ENCODE results near the gene ACTN2.

Gene ACTN2

GRCh38 chr1:236809148-236809547 lies 122.8 kb downstream of the ACTN2 start:
- Histone ChIP-seq H3K27me3 (ENCODE audit: low read depth, low read length) (no peaks in the 10 kb centered on the region), H3K79me2 (ENCODE audit: low read length) (peaks cover 11% of the 10 kb centered on the region; the same call in 1 of the 2 replicates), H3K4me2 (ENCODE audit: low read length) (no peak overlapping the region), H3K4me1 (ENCODE audit: low read length) (no peaks in the 10 kb centered on the region), H3K27ac (ENCODE audit: low read length) (no peak overlapping the region), H3K9me3 (ENCODE audit: insufficient read depth, low read length) (no peaks in the 10 kb centered on the region), H3K9ac (ENCODE audit: low read length) (no peak overlapping the region), H4K20me1 (ENCODE audit: insufficient read depth, low read length) (0 out of 2 replicates have a peak, but pooled peaks cover 4% of the 10 kb centered on the region), H2AFZ (ENCODE audit: low read depth, low read length) (no peak overlapping the region), H3K36me3 (replicated peaks; ENCODE audit: low read depth, low read length) (peaks cover 63% of the 10 kb centered on the region), H3K4me3 (ENCODE audit: low read length) (no peak overlapping the region)
- TF ChIP-seq EZH2phosphoT487 (IDR thresholded peaks at IDR 0.05; ENCODE audit: low read depth), result no peak
- TF ChIP-seq CTCF (IDR thresholded peaks at IDR 0.05; ENCODE audit: low read depth, low read length), result no peak

- Histone ChIP-seq H3K9me3 (ENCODE audit: insufficient read depth, low read length) (no peaks in the 10 kb centered on the region), H3K27ac (ENCODE audit: low read length) (no peak overlapping the region), H3K36me3 (replicated peaks; ENCODE audit: low read depth, low read length) (peaks cover 70% of the 10 kb centered on the region), H3K4me2 (ENCODE audit: low read length) (no peak overlapping the region), H3K27me3 (ENCODE audit: low read depth, low read length) (no peaks in the 10 kb centered on the region), H4K20me1 (ENCODE audit: insufficient read depth, low read length) (0 out of 2 replicates have a peak, but pooled peaks cover 3% of the 10 kb centered on the region), H3K4me3 (ENCODE audit: low read length) (no peak overlapping the region), H3K9ac (ENCODE audit: low read length) (no peak overlapping the region), H3K4me1 (ENCODE audit: low read length) (no peaks in the 10 kb centered on the region), H2AFZ (ENCODE audit: low read depth, low read length) (no peak overlapping the region), H3K79me2 (ENCODE audit: low read length) (peaks cover 10% of the 10 kb centered on the region; the same call in 1 of the 2 replicates)
- TF ChIP-seq EZH2phosphoT487 (IDR thresholded peaks at IDR 0.05; ENCODE audit: low read depth) (no peak), CTCF (IDR thresholded peaks at IDR 0.05; ENCODE audit: low read depth, low read length) (no peak)
Measured at GRCh38 chr1:236810018-236810417, 123.7 kb downstream of the ACTN2 start.

- Histone ChIP-seq H3K4me2 (ENCODE audit: low read length) (no peak overlapping the region), H3K9me3 (ENCODE audit: insufficient read depth, low read length) (no peaks in the 10 kb centered on the region), H3K9ac (ENCODE audit: low read length) (no peak overlapping the region), H3K4me3 (ENCODE audit: low read length) (no peak overlapping the region), H3K4me1 (ENCODE audit: low read length) (no peaks in the 10 kb centered on the region), H3K27me3 (ENCODE audit: low read depth, low read length) (no peaks in the 10 kb centered on the region), H4K20me1 (ENCODE audit: insufficient read depth, low read length) (no peaks in the 10 kb centered on the region), H3K36me3 (replicated peaks; ENCODE audit: low read depth, low read length) (peaks cover 75% of the 10 kb centered on the region), H3K79me2 (ENCODE audit: low read length) (0 out of 2 replicates have a peak, but pooled peaks cover 3% of the 10 kb centered on the region), H2AFZ (ENCODE audit: low read depth, low read length) (no peak overlapping the region), H3K27ac (ENCODE audit: low read length) (no peak overlapping the region)
- TF ChIP-seq CTCF (IDR thresholded peaks at IDR 0.05; ENCODE audit: low read depth, low read length) (no peak), EZH2phosphoT487 (IDR thresholded peaks at IDR 0.05; ENCODE audit: low read depth) (no peak)
Measured at GRCh38 chr1:236812334-236813030, 126.2 kb downstream of the ACTN2 start.
